Fibroblast of villous mesenchyme (primary cell): Measurements from ENCODE around the gene DNAJC4. TPM values are rescaled to one million over a fixed set of nuclear protein-coding genes. Genes with fewer than 3 reads are reported as not detected.

Experiments used
- DNase-seq: peaks from one replicate; pipeline ENCODE4 v3.0.0-alpha.2; 2010; ENCODE audit warnings: low read depth
- H3K4me3 ChIP-seq: 2 replicates; pipeline ENCODE4 v1.5.1; 2011; ENCODE audit warnings: low read depth, mild to moderate bottlenecking, low read length
- CTCF ChIP-seq: IDR thresholded peaks from 2 replicates; pipeline ENCODE4 v1.5.1; 2012; ENCODE audit warnings: low read depth, mild to moderate bottlenecking, low read length; ENCODE audit not compliant: insufficient read depth
- total RNA-seq: library from RNA; depleted of rRNA; stranded (reverse); fragments of >200 nt; gene quantifications from 2 replicates; pipeline ENCODE4 v1.2.3, GENCODE V29; 2012

DNAJC4 gene
- total RNA-seq, 1 donor, result 6.5 TPM

- no peak for TF ChIP-seq CTCF
- H3K4me3 ChIP-seq, result no peak overlapping the region
- DNase-seq, result no peak
These were observed 28.7 kb downstream of the DNAJC4 start for GRCh38 chr11:64258946-64259532.

- DNase-seq, result no peak
- no peak for TF ChIP-seq CTCF
- H3K4me3 ChIP-seq, result no peak overlapping the region
These were observed 29.3 kb downstream of the DNAJC4 start for GRCh38 chr11:64259533-64260067.

DNA sequence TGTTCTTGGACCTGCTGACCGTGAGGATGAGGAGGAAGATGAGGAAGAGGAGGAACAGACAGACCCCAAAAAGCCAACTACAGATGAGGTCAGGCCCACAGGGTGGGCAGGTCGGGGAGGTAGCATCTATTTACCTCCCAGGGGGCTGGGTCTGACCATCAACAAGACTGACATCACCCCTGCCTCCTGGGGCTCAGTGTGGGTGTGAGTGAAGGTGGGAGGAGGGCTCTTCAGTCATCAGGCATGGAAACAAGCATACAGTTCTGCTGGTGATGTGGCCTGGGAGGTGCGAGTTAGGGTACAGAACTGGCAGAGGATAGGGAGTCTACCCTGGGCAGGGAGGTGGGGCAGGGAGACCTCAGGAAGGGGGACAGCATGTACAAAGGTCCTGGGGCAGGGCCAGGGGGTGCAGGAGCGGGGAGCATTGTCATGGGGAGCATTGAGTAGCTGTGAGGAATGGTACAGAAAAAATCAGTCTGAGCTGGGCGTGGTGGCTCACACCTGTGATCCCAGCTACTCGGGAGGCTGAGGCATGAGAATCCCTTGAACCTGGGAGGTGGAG, 29.9 kb downstream of the DNAJC4 start:
- H3K4me3 ChIP-seq, result no peak overlapping the region
- DNase-seq, result no peak
- TF ChIP-seq CTCF, result no peak

- no peak overlapping the region for H3K4me3 ChIP-seq
- no peak for DNase-seq
- no peak for TF ChIP-seq CTCF
These were observed 31.3 kb downstream of the DNAJC4 start for GRCh38 chr11:64261556-64262080.

DNA sequence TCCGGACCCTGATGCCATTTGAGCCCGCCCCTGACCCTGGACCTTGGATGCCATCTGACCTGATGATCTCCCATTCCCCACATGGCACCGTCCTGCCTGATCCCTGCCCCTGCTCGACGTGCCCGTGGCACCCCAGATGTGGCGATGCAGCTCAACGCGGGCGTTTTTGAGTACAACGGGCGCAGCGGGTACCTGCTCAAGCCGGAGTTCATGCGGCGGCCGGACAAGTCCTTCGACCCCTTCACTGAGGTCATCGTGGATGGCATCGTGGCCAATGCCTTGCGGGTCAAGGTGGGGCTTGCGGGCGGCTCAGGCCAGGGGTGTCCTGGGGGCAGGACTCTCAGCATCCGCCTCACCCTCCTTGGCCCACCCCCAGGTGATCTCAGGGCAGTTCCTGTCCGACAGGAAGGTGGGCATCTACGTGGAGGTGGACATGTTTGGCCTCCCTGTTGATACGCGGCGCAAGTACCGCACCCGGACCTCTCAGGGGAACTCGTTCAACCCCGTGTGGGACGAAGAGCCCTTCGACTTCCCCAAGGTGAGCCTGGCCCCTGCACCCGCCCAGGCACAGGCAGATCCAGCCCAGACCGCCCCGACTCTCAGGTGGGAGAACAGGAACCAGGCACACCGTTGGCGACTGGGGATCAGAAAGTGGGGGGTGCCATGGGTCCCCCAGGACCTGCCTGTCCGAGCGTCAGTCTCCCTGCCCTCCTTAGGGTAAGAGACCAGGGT, 32.1 kb downstream of the DNAJC4 start:
- no peak overlapping the region for H3K4me3 ChIP-seq
- no peak for DNase-seq
- no peak for TF ChIP-seq CTCF

- DNase-seq, result peak; percentile 50
- TF ChIP-seq CTCF, result no peak
- no peak overlapping the region for H3K4me3 ChIP-seq
These were observed 32.9 kb downstream of the DNAJC4 start for GRCh38 chr11:64263021-64263946.
